Lower leg skin (tissue), 3 donors: ENCODE measurements around the gene PTTG1IP.

Experiments
- POLR2A ChIP-seq, 2 donors: fragments of 450-650 bp; IDR thresholded peaks; one replicate each; pipeline ENCODE4 v1.6.1; 2016 to 2017; ENCODE audit warnings: antibody characterized with exemption in 2 of 2, mild to moderate bottlenecking in 1 of 2, moderate library complexity in 1 of 2
- TF ChIP-seq, protein P1 (sequence below), 3 donors: fragments of 450-650 bp; IDR thresholded peaks; one replicate each; pipeline ENCODE4 v1.5.1; 2016; ENCODE audit warnings: antibody characterized with exemption in 3 of 3, mild to moderate bottlenecking in 3 of 3, moderate library complexity in 2 of 3

DNA sequence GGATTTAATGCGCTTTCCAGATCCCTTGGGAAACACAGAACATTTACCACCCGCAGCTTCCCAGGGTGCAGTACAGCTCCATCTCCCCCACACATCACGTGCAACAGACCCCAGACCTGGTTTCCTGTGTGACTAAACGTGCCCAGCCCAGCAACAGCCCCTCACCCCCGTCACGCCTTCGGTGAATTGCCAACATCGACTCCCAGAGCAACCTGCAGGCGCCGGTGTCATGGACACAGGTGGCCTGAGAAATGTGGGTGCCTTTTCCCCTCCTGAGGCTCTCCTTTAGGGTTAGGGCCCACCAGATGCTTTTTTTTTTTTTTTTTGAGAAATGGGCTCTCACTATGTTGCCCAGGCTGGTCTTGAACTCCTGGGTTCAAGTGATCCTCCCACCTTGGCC is 31.4 kb downstream of the PTTG1IP start:
- TF ChIP-seq POLR2A (IDR thresholded peaks at IDR 0.05) = no peak
- TF ChIP-seq, protein P1, sequence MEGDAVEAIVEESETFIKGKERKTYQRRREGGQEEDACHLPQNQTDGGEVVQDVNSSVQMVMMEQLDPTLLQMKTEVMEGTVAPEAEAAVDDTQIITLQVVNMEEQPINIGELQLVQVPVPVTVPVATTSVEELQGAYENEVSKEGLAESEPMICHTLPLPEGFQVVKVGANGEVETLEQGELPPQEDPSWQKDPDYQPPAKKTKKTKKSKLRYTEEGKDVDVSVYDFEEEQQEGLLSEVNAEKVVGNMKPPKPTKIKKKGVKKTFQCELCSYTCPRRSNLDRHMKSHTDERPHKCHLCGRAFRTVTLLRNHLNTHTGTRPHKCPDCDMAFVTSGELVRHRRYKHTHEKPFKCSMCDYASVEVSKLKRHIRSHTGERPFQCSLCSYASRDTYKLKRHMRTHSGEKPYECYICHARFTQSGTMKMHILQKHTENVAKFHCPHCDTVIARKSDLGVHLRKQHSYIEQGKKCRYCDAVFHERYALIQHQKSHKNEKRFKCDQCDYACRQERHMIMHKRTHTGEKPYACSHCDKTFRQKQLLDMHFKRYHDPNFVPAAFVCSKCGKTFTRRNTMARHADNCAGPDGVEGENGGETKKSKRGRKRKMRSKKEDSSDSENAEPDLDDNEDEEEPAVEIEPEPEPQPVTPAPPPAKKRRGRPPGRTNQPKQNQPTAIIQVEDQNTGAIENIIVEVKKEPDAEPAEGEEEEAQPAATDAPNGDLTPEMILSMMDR (IDR thresholded peaks at IDR 0.05) = no peak
